Vagina (tissue), 2 donors: Measurements from ENCODE around the gene BLM. TPM values are rescaled to one million over a fixed set of nuclear protein-coding genes. Genes with fewer than 3 reads are reported as not detected.

Experiments used
- DNase-seq, 2 donors: peaks; one replicate each; pipeline ENCODE4 v3.0.0-alpha.2; 2017; ENCODE audit errors: extremely low spot score in 2 of 2
- H3K27ac ChIP-seq: fragments of 200-600 bp; sonication (generic); one replicate; pipeline ENCODE4 v1.5.1; 2019
- H3K27me3 ChIP-seq: fragments of 200-600 bp; sonication (generic); one replicate; pipeline ENCODE4 v1.5.1; 2019
- H3K36me3 ChIP-seq, 2 donors: fragments of 200-600 bp; sonication (generic); one replicate each; pipeline ENCODE4 v1.5.1; 2017 to 2019
- H3K4me1 ChIP-seq: fragments of 200-600 bp; sonication (generic); one replicate; pipeline ENCODE4 v1.5.1; 2019
- H3K4me3 ChIP-seq, 2 donors: fragments of 200-600 bp; sonication (generic); 1 replicate in 1 of 2; 2 replicates in 1 of 2; pipeline ENCODE4 v1.5.1; 2016 to 2019
- H3K9me3 ChIP-seq: fragments of 200-600 bp; sonication (generic); one replicate; pipeline ENCODE4 v1.5.1; 2019
- POLR2A ChIP-seq, 2 donors: fragments of 450-650 bp; IDR thresholded peaks; one replicate each; pipeline ENCODE4 v1.6.1; 2017; ENCODE audit warnings: antibody characterized with exemption in 2 of 2, mild to moderate bottlenecking in 2 of 2, moderate library complexity in 2 of 2
- POLR2AphosphoS5 ChIP-seq, 2 donors: sonication (generic); formaldehyde crosslinking; IDR thresholded peaks; one replicate each; pipeline ENCODE4 v1.9.0; 2017; ENCODE audit warnings: antibody characterized with exemption in 2 of 2, mild to moderate bottlenecking in 2 of 2, low read depth in 1 of 2; ENCODE audit not compliant: insufficient read depth in 1 of 2
- intact Hi-C: fragments of 100-400 bp; cut with DNase I; formaldehyde crosslinking; loops from one replicate; pipeline ENCODE4 v1.15.1; 2023
- total RNA-seq: library from RNA; depleted of rRNA; stranded (reverse); fragments of >200 nt; gene quantifications from one replicate; pipeline ENCODE4 v1.2.3, GENCODE V29; 2016
- TF ChIP-seq, protein P1 (sequence below), 3 experiments: fragments of 450-650 bp in 2 of 3; fragments of 200-600 bp in 1 of 3; sonication (generic) in 1 of 3; IDR thresholded peaks; one replicate each; pipeline ENCODE4 v1.5.1; 2017 to 2019; ENCODE audit warnings: antibody characterized with exemption in 3 of 3, mild to moderate bottlenecking in 2 of 3, moderate library complexity in 2 of 3

BLM gene
- total RNA-seq, 1 donor from 2014 or later, result 1.7 TPM

DNA sequence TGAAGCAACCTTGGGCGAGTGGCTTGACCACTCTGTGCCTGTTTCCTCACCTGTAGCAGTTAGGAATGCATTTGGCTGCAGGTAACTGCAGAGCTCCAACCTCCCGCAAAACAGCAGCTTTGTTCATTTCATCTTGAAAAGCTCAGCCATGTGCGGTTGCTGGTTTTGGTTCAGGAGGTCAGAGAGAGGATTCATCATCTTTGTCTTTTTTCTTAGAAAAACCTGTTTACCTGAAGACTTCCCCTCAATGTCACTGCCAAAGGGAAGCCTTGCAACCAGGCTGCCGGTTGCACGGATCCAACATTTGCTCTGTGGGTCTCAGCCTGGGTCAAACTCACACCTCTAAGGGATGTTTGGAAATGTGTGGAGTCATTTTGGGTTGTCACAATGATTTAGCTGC, 134.8 kb downstream of the BLM start:
- Histone ChIP-seq H3K36me3 (no peaks in the 10 kb centered on the region), H3K27me3 (no peaks in the 10 kb centered on the region), H3K27ac (no peak overlapping the region), H3K9me3 (no peaks in the 10 kb centered on the region), H3K4me3 (no peak overlapping the region), H3K4me1 (no peaks in the 10 kb centered on the region)
- intact Hi-C loops, result loop anchor here (5.0 kb wide), 1 partner anchor 1530 kb away; no protein-coding TSS in a partner anchor
- TF ChIP-seq POLR2A (IDR thresholded peaks at IDR 0.05), result no peak
- TF ChIP-seq POLR2AphosphoS5 (IDR thresholded peaks at IDR 0.05; ENCODE audit: insufficient read depth in 1 of 2, low read depth in 1 of 2), result no peak
- TF ChIP-seq, protein P1, sequence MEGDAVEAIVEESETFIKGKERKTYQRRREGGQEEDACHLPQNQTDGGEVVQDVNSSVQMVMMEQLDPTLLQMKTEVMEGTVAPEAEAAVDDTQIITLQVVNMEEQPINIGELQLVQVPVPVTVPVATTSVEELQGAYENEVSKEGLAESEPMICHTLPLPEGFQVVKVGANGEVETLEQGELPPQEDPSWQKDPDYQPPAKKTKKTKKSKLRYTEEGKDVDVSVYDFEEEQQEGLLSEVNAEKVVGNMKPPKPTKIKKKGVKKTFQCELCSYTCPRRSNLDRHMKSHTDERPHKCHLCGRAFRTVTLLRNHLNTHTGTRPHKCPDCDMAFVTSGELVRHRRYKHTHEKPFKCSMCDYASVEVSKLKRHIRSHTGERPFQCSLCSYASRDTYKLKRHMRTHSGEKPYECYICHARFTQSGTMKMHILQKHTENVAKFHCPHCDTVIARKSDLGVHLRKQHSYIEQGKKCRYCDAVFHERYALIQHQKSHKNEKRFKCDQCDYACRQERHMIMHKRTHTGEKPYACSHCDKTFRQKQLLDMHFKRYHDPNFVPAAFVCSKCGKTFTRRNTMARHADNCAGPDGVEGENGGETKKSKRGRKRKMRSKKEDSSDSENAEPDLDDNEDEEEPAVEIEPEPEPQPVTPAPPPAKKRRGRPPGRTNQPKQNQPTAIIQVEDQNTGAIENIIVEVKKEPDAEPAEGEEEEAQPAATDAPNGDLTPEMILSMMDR (IDR thresholded peaks at IDR 0.05), result no peak
- DNase-seq, result no peak

DNA sequence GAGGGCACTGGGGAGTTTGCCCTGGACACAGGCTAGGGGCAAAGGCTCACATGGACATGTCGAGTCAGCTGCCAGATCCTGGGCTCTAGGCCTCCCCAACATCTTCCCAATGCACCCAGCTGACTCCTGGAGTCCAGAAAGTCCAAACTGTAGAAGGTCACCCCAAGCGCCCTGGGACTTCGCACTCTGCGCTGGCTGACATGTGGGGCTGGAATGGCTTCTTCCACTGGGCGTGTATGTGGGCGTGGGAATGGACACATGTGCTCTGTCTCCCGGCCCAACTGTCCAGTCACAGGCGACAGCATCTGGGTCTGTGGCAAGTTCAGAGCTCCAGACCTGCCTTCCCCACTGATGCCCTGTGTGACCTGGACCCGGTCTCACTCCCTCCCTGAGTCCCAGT, 138.0 kb downstream of the BLM start:
- TF ChIP-seq, protein P1 (IDR thresholded peaks at IDR 0.05), result no peak
- no peak overlapping the region for H3K27ac ChIP-seq
- no peaks in the 10 kb centered on the region for H3K36me3 ChIP-seq
- H3K9me3 ChIP-seq, result no peaks in the 10 kb centered on the region
- no peaks in the 10 kb centered on the region for H3K27me3 ChIP-seq
- no peaks in the 10 kb centered on the region for H3K4me1 ChIP-seq
- no peak for DNase-seq
- intact Hi-C loops, result no loop called here
- H3K4me3 ChIP-seq, result no peak overlapping the region

DNA sequence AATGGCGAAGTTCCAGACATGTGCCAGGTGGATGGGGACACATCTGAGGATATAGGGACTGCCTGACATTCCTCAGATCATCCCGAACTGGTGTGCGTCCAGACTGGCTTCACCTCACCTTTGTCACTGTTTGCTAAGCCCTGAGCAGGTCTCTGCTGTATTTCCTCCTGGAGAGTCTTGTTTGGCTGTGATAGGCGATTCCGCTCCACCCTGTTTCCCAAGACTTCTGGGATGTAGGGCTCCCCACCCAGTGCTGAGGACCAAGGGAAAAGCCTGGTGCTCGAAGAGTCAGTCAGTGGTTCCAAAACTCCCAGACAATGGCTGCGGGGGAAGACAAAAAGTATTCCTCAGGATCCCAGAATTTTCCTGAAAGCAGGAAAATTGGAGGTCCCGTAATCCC, 140.2 kb downstream of the BLM start:
- no peak for TF ChIP-seq POLR2AphosphoS5 (IDR thresholded peaks at IDR 0.05; ENCODE audit: insufficient read depth in 1 of 2, low read depth in 1 of 2)
- TF ChIP-seq, protein P1 (IDR thresholded peaks at IDR 0.05), result no peak
- Histone ChIP-seq H3K27me3 (no peaks in the 10 kb centered on the region), H3K9me3 (no peaks in the 10 kb centered on the region), H3K4me1 (no peaks in the 10 kb centered on the region), H3K4me3 (no peak overlapping the region), H3K27ac (no peak overlapping the region), H3K36me3 (no peaks in the 10 kb centered on the region)
- no peak for DNase-seq
- intact Hi-C loops, result no loop called here

DNA sequence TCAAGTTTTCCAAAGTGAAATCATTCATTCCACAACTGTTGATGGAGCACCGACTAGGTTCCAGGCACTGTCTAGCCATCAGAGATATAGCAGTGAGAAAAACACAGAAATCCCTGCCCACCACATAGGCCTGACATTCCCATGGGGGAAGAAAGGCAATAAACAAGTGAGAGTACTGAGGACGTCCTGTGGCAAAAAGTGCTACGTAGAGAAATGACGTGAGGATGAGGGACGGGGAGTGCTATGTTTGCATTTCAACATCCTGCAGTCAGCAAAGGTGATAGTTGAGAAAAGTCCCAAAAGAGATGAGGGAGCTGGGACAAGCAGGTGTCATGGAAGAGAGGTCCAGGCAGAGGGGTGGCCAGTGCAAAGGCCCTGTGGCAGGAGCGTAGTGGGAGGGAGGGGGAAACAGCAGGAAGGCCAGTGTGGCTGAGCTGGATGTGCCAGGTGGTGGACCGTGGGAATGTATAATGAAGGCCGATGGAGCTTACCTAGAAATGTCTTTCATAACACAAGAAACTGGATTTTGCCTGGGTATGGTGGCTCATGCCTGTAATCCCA, 140.8 kb downstream of the BLM start:
- Histone ChIP-seq H3K36me3 (no peaks in the 10 kb centered on the region), H3K9me3 (no peaks in the 10 kb centered on the region), H3K4me3 (no peak overlapping the region), H3K4me1 (no peaks in the 10 kb centered on the region), H3K27ac (no peak overlapping the region), H3K27me3 (no peaks in the 10 kb centered on the region)
- TF ChIP-seq, protein P1 (IDR thresholded peaks at IDR 0.05), result no peak
- TF ChIP-seq POLR2A (IDR thresholded peaks at IDR 0.05) (no peak), POLR2AphosphoS5 (IDR thresholded peaks at IDR 0.05; ENCODE audit: insufficient read depth in 1 of 2, low read depth in 1 of 2) (no peak)
- intact Hi-C loops, result no loop called here
- DNase-seq, result no peak

DNA sequence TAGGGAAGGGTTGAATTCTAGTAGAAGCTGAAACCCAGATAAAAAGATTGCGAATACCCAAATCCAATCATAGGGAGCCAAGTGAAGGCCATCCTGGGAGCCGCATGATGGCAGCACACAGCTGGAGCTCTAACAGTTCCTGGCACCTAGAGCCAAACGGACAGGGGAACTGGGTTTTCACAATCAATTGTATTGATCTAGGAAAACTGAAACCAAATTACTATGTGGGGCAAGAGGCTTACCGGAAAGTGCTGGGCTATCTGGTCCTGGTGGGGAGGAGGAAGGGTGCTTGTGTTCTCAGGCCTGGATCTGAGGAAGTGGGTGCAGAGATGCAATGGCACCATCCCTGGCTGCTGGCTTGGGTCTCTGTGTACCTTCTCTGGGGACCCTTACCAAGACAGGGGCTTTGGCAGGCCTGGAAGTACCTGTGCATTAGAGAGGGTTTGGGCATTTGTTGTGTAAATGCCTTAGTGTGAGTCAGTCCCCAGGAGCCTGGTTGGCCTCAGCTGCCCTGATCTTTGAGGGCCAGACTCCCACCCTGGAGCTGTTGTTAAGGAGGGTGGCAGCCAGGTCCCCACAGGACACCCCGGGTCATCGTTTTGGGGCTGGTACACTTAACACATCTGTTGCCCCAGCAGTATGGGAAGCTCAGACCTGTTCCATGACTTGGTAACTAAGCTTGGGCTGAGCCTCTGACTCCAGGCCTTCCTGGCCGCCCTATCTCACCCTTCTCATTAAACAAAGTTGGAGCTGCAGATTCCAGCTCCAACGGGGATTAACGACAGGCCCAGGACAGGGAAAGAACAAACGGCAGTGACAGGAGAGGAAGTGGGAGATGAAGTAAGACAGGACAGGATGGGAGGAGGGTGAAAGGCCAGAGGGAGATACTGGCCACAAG, 142.3 kb downstream of the BLM start:
- H3K27me3 ChIP-seq, result no peaks in the 10 kb centered on the region
- H3K9me3 ChIP-seq, result no peaks in the 10 kb centered on the region
- no peaks in the 10 kb centered on the region for H3K36me3 ChIP-seq
- no peak overlapping the region for H3K27ac ChIP-seq
- no peak overlapping the region for H3K4me3 ChIP-seq
- no peak for TF ChIP-seq POLR2A (IDR thresholded peaks at IDR 0.05)
- TF ChIP-seq, protein P1 (IDR thresholded peaks at IDR 0.05), result no peak
- TF ChIP-seq POLR2AphosphoS5 (IDR thresholded peaks at IDR 0.05; ENCODE audit: insufficient read depth in 1 of 2, low read depth in 1 of 2), result no peak
- DNase-seq, result no peak
- intact Hi-C loops, result no loop called here
- no peaks in the 10 kb centered on the region for H3K4me1 ChIP-seq
